K562 (cell line): Measurements from ENCODE around the gene MAN1A1. TPM values are rescaled to one million over a fixed set of nuclear protein-coding genes. Genes with fewer than 3 reads are reported as not detected.

Experiments used
- FOXA1 ChIP-seq: fragments of 450-650 bp; IDR thresholded peaks from 2 replicates; pipeline ENCODE4 v1.6.1; 2016; ENCODE audit warnings: mild to moderate bottlenecking, borderline replicate concordance
- GABPB2 ChIP-seq: fragments of 250-450 bp; sonication (Bioruptor Pico); conservative IDR thresholded peaks from 2 replicates; pipeline ENCODE4 v1.5.1; 2021; ENCODE audit warnings: mild to moderate bottlenecking
- NFYB ChIP-seq: IDR thresholded peaks from 2 replicates; pipeline ENCODE4 v1.6.1; 2011; ENCODE audit warnings: mild to moderate bottlenecking, moderate library complexity; ENCODE audit not compliant: insufficient read length; ENCODE audit errors: extremely low read depth
- RFX1 ChIP-seq: fragments of 450-650 bp; IDR thresholded peaks from 2 replicates; pipeline ENCODE4 v1.6.1; 2016; ENCODE audit warnings: mild to moderate bottlenecking, moderate library complexity
- ZC3H11A ChIP-seq: IDR thresholded peaks from 2 replicates; pipeline ENCODE4 v1.6.1; 2012; ENCODE audit warnings: low read depth, low read length, improper control_type of control experiment
- ZKSCAN1 ChIP-seq: fragments of 150-350 bp; IDR thresholded peaks from 2 replicates; pipeline ENCODE4 v1.6.1; 2016; ENCODE audit warnings: low read depth, low read length
- polyA plus RNA-seq, 8 experiments: library from polyadenylated mRNA; depleted of rRNA in 4 of 8; stranded (reverse) in 5 of 8; unstranded in 3 of 8; fragments of >200 nt; fragmentation: Nextera tagmentation in 2 of 8; fragmentation: Illumina TruSeq in 1 of 8; extraction: Ambion mirVana in 2 of 8; extraction: Trizol in 1 of 8; gene quantifications; 2 replicates each; pipeline versions ENCODE4 v1.2.1 to v1.2.3, GENCODE V29; 2011 to 2014; ENCODE audit warnings: inconsistent platforms in 1 of 8, missing spikeins in 1 of 8
- total RNA-seq, 7 experiments: library from RNA; depleted of rRNA in 6 of 7; stranded (reverse); fragments of >200 nt in 6 of 7; fragmentation: Illumina TruSeq in 2 of 7; extraction: Trizol in 2 of 7; gene quantifications; 2 replicates each; pipeline versions ENCODE4 v1.2.1 to v1.2.3, GENCODE V29; 2011 to 2021; ENCODE audit warnings: low replicate concordance in 1 of 7
- TF ChIP-seq, protein P1 (sequence below): sonication (generic); formaldehyde crosslinking; IDR thresholded peaks from 2 replicates; pipeline ENCODE4 v1.8.0; 2022; ENCODE audit warnings: mild to moderate bottlenecking, missing genetic modification reagents
- TF ChIP-seq, protein P2 (sequence below): fragments of 450-650 bp; IDR thresholded peaks from 2 replicates; pipeline ENCODE4 v1.6.1; 2016; ENCODE audit warnings: mild to moderate bottlenecking, moderate library complexity
- TF ChIP-seq, protein P3 (sequence below): sonication (generic); formaldehyde crosslinking; IDR thresholded peaks from 2 replicates; pipeline ENCODE4 v1.8.0; 2022; ENCODE audit warnings: missing genetic modification reagents, mild to moderate bottlenecking, borderline replicate concordance

The MAN1A1 gene
- total and polyA plus RNA-seq, 9 of the 15 experiments (the other 6 are each of a cell fraction or from before 2014, with no cell fraction given): 24.5 to 78.4 (median 59.7) TPM

DNA sequence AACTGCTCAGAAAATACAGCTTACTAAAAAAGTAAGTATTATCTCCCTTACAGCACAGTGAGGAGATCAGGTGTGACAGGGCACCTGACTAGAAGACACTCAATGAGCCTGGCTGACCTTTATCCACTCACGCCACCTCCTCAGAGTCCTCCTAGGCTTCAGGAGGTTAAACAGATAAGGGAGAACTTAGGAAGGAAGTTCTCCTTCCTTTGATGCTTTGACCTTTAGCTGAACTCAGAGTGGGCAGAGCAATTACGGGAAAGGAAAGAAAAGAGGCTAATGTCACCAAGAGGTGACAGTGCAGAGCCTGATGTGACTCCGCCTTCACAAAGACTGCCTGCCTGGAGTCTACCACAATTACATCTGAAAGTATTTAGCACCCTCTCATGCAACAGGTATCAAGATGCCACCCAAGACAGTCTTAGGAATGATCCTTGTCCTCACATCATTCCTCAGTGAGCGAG, 36.7 kb downstream of the MAN1A1 start (continued):
- TF ChIP-seq, protein P1, sequence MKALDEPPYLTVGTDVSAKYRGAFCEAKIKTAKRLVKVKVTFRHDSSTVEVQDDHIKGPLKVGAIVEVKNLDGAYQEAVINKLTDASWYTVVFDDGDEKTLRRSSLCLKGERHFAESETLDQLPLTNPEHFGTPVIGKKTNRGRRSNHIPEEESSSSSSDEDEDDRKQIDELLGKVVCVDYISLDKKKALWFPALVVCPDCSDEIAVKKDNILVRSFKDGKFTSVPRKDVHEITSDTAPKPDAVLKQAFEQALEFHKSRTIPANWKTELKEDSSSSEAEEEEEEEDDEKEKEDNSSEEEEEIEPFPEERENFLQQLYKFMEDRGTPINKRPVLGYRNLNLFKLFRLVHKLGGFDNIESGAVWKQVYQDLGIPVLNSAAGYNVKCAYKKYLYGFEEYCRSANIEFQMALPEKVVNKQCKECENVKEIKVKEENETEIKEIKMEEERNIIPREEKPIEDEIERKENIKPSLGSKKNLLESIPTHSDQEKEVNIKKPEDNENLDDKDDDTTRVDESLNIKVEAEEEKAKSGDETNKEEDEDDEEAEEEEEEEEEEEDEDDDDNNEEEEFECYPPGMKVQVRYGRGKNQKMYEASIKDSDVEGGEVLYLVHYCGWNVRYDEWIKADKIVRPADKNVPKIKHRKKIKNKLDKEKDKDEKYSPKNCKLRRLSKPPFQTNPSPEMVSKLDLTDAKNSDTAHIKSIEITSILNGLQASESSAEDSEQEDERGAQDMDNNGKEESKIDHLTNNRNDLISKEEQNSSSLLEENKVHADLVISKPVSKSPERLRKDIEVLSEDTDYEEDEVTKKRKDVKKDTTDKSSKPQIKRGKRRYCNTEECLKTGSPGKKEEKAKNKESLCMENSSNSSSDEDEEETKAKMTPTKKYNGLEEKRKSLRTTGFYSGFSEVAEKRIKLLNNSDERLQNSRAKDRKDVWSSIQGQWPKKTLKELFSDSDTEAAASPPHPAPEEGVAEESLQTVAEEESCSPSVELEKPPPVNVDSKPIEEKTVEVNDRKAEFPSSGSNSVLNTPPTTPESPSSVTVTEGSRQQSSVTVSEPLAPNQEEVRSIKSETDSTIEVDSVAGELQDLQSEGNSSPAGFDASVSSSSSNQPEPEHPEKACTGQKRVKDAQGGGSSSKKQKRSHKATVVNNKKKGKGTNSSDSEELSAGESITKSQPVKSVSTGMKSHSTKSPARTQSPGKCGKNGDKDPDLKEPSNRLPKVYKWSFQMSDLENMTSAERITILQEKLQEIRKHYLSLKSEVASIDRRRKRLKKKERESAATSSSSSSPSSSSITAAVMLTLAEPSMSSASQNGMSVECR (CRISPR knock-in tag): no peak
- TF ChIP-seq FOXA1 (no peak), GABPB2 (CRISPR knock-in tag) (no peak), RFX1 (no peak), NFYB (no peak), ZKSCAN1 (no peak), ZC3H11A (no peak)
- TF ChIP-seq, protein P2, sequence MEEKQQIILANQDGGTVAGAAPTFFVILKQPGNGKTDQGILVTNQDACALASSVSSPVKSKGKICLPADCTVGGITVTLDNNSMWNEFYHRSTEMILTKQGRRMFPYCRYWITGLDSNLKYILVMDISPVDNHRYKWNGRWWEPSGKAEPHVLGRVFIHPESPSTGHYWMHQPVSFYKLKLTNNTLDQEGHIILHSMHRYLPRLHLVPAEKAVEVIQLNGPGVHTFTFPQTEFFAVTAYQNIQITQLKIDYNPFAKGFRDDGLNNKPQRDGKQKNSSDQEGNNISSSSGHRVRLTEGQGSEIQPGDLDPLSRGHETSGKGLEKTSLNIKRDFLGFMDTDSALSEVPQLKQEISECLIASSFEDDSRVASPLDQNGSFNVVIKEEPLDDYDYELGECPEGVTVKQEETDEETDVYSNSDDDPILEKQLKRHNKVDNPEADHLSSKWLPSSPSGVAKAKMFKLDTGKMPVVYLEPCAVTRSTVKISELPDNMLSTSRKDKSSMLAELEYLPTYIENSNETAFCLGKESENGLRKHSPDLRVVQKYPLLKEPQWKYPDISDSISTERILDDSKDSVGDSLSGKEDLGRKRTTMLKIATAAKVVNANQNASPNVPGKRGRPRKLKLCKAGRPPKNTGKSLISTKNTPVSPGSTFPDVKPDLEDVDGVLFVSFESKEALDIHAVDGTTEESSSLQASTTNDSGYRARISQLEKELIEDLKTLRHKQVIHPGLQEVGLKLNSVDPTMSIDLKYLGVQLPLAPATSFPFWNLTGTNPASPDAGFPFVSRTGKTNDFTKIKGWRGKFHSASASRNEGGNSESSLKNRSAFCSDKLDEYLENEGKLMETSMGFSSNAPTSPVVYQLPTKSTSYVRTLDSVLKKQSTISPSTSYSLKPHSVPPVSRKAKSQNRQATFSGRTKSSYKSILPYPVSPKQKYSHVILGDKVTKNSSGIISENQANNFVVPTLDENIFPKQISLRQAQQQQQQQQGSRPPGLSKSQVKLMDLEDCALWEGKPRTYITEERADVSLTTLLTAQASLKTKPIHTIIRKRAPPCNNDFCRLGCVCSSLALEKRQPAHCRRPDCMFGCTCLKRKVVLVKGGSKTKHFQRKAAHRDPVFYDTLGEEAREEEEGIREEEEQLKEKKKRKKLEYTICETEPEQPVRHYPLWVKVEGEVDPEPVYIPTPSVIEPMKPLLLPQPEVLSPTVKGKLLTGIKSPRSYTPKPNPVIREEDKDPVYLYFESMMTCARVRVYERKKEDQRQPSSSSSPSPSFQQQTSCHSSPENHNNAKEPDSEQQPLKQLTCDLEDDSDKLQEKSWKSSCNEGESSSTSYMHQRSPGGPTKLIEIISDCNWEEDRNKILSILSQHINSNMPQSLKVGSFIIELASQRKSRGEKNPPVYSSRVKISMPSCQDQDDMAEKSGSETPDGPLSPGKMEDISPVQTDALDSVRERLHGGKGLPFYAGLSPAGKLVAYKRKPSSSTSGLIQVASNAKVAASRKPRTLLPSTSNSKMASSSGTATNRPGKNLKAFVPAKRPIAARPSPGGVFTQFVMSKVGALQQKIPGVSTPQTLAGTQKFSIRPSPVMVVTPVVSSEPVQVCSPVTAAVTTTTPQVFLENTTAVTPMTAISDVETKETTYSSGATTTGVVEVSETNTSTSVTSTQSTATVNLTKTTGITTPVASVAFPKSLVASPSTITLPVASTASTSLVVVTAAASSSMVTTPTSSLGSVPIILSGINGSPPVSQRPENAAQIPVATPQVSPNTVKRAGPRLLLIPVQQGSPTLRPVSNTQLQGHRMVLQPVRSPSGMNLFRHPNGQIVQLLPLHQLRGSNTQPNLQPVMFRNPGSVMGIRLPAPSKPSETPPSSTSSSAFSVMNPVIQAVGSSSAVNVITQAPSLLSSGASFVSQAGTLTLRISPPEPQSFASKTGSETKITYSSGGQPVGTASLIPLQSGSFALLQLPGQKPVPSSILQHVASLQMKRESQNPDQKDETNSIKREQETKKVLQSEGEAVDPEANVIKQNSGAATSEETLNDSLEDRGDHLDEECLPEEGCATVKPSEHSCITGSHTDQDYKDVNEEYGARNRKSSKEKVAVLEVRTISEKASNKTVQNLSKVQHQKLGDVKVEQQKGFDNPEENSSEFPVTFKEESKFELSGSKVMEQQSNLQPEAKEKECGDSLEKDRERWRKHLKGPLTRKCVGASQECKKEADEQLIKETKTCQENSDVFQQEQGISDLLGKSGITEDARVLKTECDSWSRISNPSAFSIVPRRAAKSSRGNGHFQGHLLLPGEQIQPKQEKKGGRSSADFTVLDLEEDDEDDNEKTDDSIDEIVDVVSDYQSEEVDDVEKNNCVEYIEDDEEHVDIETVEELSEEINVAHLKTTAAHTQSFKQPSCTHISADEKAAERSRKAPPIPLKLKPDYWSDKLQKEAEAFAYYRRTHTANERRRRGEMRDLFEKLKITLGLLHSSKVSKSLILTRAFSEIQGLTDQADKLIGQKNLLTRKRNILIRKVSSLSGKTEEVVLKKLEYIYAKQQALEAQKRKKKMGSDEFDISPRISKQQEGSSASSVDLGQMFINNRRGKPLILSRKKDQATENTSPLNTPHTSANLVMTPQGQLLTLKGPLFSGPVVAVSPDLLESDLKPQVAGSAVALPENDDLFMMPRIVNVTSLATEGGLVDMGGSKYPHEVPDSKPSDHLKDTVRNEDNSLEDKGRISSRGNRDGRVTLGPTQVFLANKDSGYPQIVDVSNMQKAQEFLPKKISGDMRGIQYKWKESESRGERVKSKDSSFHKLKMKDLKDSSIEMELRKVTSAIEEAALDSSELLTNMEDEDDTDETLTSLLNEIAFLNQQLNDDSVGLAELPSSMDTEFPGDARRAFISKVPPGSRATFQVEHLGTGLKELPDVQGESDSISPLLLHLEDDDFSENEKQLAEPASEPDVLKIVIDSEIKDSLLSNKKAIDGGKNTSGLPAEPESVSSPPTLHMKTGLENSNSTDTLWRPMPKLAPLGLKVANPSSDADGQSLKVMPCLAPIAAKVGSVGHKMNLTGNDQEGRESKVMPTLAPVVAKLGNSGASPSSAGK: no peak
- TF ChIP-seq, protein P3, sequence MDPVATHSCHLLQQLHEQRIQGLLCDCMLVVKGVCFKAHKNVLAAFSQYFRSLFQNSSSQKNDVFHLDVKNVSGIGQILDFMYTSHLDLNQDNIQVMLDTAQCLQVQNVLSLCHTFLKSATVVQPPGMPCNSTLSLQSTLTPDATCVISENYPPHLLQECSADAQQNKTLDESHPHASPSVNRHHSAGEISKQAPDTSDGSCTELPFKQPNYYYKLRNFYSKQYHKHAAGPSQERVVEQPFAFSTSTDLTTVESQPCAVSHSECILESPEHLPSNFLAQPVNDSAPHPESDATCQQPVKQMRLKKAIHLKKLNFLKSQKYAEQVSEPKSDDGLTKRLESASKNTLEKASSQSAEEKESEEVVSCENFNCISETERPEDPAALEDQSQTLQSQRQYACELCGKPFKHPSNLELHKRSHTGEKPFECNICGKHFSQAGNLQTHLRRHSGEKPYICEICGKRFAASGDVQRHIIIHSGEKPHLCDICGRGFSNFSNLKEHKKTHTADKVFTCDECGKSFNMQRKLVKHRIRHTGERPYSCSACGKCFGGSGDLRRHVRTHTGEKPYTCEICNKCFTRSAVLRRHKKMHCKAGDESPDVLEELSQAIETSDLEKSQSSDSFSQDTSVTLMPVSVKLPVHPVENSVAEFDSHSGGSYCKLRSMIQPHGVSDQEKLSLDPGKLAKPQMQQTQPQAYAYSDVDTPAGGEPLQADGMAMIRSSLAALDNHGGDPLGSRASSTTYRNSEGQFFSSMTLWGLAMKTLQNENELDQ: no peak
